NB4 (cell line): ENCODE results near the gene ADRM1.

Experiments
- DNase-seq: peaks from one replicate; pipeline ENCODE4 v3.0.0; 2010; ENCODE audit warnings: low read depth
- H3K4me3 ChIP-seq: one replicate; pipeline ENCODE4 v1.5.1; 2011; ENCODE audit warnings: mild to moderate bottlenecking, low read depth, low read length, moderate library complexity
- CTCF ChIP-seq: IDR thresholded peaks from one replicate; pipeline ENCODE4 v1.5.1; 2012; ENCODE audit warnings: low read depth, low read length
- MAX ChIP-seq: IDR thresholded peaks from 2 replicates; pipeline ENCODE4 v1.6.1; 2011; ENCODE audit warnings: low read depth, low read length
- MYC ChIP-seq: IDR thresholded peaks from 2 replicates; pipeline ENCODE4 v1.6.1; 2011; ENCODE audit warnings: low read depth, low read length
- POLR2A ChIP-seq: IDR thresholded peaks from 2 replicates; pipeline ENCODE4 v1.6.1; 2011; ENCODE audit warnings: mild to moderate bottlenecking; ENCODE audit not compliant: insufficient read length; ENCODE audit errors: extremely low read depth

Gene ADRM1

GRCh38 chr20:62315773-62316172 lies 13.0 kb downstream of the ADRM1 start:
- no peak overlapping the region for H3K4me3 ChIP-seq
- no peak for DNase-seq
- no peak for TF ChIP-seq CTCF
- TF ChIP-seq MYC: no peak
- TF ChIP-seq POLR2A: no peak
- no peak for TF ChIP-seq MAX

GRCh38 chr20:62316331-62317166 lies 13.8 kb downstream of the ADRM1 start:
- TF ChIP-seq CTCF (no peak), MAX (no peak), POLR2A (no peak), MYC (no peak)
- no peak overlapping the region for H3K4me3 ChIP-seq
- no peak for DNase-seq

GRCh38 chr20:62317167-62317655 lies 14.4 kb downstream of the ADRM1 start:
- H3K4me3 ChIP-seq: no peak overlapping the region
- TF ChIP-seq MAX: no peak
- TF ChIP-seq MYC: no peak
- no peak for TF ChIP-seq CTCF
- no peak for TF ChIP-seq POLR2A
- no peak for DNase-seq

GRCh38 chr20:62318400-62319345 lies 15.9 kb downstream of the ADRM1 start:
- TF ChIP-seq POLR2A (no peak), CTCF (no peak), MAX (no peak), MYC (no peak)
- H3K4me3 ChIP-seq: no peak overlapping the region
- DNase-seq: no peak

- TF ChIP-seq MYC: no peak
- TF ChIP-seq POLR2A: no peak
- no peak for TF ChIP-seq CTCF
- no peak for TF ChIP-seq MAX
- DNase-seq: no peak
Measured at GRCh38 chr20:62319346-62319909, 16.6 kb downstream of the ADRM1 start.

More at GRCh38 chr20:62319346-62319909, 16.6 kb downstream of the ADRM1 start:
- H3K4me3 ChIP-seq: no peak overlapping the region
